Measurements from ENCODE around the gene CD52.

DNA sequence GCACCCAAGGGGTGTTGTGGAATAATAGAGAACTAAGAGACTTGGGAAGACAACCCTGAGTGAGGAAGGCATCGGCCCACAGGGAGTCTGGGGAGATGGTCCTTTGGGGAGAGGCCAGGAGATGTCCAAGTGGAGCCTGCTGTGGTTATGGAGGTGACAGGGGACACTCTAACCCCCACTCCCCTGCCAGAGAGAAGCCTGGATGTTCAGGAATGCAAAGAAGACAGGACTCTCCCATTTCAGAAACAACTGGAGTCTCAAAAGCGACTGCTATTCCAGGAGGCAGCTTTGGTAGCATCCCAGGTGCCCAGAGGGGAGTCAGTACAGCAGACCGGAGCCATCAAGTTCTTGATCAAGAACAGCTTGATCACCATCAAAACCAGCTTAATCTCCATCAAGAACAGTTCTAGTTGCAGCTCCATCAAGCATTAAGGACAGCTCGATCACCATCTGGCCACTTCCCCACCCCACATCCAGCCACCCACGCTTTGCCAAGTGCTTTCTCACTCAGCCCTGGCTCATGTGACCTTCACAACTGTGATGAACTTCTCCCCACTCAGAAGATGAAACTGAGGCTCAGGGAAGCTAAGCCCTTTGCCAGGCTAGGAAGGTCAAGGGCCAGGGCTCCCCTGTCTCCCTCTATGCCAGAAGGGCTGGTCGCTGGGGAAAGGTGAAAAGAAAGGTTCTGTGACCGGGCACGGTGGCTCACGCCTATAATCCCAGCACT, 743 bp downstream of the CD52 start:
- TF ChIP-seq, protein P1, sequence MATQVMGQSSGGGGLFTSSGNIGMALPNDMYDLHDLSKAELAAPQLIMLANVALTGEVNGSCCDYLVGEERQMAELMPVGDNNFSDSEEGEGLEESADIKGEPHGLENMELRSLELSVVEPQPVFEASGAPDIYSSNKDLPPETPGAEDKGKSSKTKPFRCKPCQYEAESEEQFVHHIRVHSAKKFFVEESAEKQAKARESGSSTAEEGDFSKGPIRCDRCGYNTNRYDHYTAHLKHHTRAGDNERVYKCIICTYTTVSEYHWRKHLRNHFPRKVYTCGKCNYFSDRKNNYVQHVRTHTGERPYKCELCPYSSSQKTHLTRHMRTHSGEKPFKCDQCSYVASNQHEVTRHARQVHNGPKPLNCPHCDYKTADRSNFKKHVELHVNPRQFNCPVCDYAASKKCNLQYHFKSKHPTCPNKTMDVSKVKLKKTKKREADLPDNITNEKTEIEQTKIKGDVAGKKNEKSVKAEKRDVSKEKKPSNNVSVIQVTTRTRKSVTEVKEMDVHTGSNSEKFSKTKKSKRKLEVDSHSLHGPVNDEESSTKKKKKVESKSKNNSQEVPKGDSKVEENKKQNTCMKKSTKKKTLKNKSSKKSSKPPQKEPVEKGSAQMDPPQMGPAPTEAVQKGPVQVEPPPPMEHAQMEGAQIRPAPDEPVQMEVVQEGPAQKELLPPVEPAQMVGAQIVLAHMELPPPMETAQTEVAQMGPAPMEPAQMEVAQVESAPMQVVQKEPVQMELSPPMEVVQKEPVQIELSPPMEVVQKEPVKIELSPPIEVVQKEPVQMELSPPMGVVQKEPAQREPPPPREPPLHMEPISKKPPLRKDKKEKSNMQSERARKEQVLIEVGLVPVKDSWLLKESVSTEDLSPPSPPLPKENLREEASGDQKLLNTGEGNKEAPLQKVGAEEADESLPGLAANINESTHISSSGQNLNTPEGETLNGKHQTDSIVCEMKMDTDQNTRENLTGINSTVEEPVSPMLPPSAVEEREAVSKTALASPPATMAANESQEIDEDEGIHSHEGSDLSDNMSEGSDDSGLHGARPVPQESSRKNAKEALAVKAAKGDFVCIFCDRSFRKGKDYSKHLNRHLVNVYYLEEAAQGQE (IDR thresholded peaks at IDR 0.05; ENCODE audit: insufficient read depth in 1 of 2, low read depth in 2 of 2, low read length in 1 of 2) = no peak
- TF ChIP-seq, protein P2, sequence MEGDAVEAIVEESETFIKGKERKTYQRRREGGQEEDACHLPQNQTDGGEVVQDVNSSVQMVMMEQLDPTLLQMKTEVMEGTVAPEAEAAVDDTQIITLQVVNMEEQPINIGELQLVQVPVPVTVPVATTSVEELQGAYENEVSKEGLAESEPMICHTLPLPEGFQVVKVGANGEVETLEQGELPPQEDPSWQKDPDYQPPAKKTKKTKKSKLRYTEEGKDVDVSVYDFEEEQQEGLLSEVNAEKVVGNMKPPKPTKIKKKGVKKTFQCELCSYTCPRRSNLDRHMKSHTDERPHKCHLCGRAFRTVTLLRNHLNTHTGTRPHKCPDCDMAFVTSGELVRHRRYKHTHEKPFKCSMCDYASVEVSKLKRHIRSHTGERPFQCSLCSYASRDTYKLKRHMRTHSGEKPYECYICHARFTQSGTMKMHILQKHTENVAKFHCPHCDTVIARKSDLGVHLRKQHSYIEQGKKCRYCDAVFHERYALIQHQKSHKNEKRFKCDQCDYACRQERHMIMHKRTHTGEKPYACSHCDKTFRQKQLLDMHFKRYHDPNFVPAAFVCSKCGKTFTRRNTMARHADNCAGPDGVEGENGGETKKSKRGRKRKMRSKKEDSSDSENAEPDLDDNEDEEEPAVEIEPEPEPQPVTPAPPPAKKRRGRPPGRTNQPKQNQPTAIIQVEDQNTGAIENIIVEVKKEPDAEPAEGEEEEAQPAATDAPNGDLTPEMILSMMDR (IDR thresholded peaks at IDR 0.05) = no peak
- TF ChIP-seq POLR2AphosphoS5 (IDR thresholded peaks at IDR 0.05; ENCODE audit: low read depth, low read length) = no peak

Measured in Panc1 (cell line).